Kidney (tissue), 14 donors: ENCODE data around the gene CACTIN. TPM values are rescaled to one million over a fixed set of nuclear protein-coding genes. Genes with fewer than 3 reads are reported as not detected.
"Not testable (repeated sequence)": the region's sequence is repeated elsewhere in the genome, so short reads cannot be mapped to it uniquely, and the experiment has no call there.

ENCODE experiments used
- DNase-seq, 5 donors: peaks; one replicate each; pipeline ENCODE4 v3.0.0-alpha.2; 2013 to 2020
- FAIRE-seq: peaks from 2 replicates; lab custom pipeline; 2012; peaks lifted over from hg19 to GRCh38; lab: Jason Lieb, UNC
- H3K27ac ChIP-seq, 2 donors: one replicate each; pipeline ENCODE4 v1.7.0; 2013; ENCODE audit warnings: low read depth in 2 of 2, low read length in 2 of 2, inconsistent platforms in 1 of 2
- H3K27me3 ChIP-seq: one replicate; pipeline ENCODE4 v1.7.1; 2013; ENCODE audit warnings: low read length, inconsistent platforms; ENCODE audit not compliant: control insufficient read depth, insufficient read depth
- H3K36me3 ChIP-seq, 3 donors: one replicate each; pipeline versions ENCODE4 v1.7.0 to v1.7.1; 2013; ENCODE audit warnings: low read length in 3 of 3, control low read depth in 1 of 3, inconsistent platforms in 1 of 3; ENCODE audit not compliant: insufficient read depth in 3 of 3, control insufficient read depth in 2 of 3
- H3K4me1 ChIP-seq, 3 donors: one replicate each; pipeline versions ENCODE4 v1.7.0 to v1.7.1; 2013; ENCODE audit warnings: low read length in 3 of 3, inconsistent platforms in 1 of 3, low read depth in 1 of 3; ENCODE audit not compliant: control insufficient read depth in 2 of 3, insufficient read depth in 2 of 3
- H3K4me3 ChIP-seq, 3 donors: one replicate each; pipeline versions ENCODE4 v1.7.0 to v1.8.1; 2013; ENCODE audit warnings: low read length in 3 of 3, control low read depth in 1 of 3, inconsistent platforms in 1 of 3
- H3K9ac ChIP-seq, 3 donors: one replicate each; pipeline versions ENCODE4 v1.7.0 to v1.7.1; 2013; ENCODE audit warnings: low read length in 3 of 3, control low read depth in 1 of 3, inconsistent platforms in 1 of 3
- H3K9me3 ChIP-seq, 3 donors: one replicate each; pipeline versions ENCODE4 v1.7.0 to v1.7.1; 2013; ENCODE audit warnings: low read length in 3 of 3, control low read depth in 1 of 3, inconsistent platforms in 1 of 3; ENCODE audit not compliant: control insufficient read depth in 2 of 3, insufficient read depth in 1 of 3
- CTCF ChIP-seq: IDR thresholded peaks from 3 replicates; pipeline ENCODE4 v1.5.1; 2012; ENCODE audit warnings: mild to moderate bottlenecking, moderate library complexity, borderline replicate concordance; ENCODE audit not compliant: insufficient read depth; ENCODE audit errors: extremely low read depth
- intact Hi-C: fragments of 100-400 bp; cut with DNase I; formaldehyde crosslinking; loops from one replicate; pipeline ENCODE4 v1.11.1; 2022
- polyA plus RNA-seq: library from polyadenylated mRNA; stranded (reverse); fragments of 350-450 nt; fragmentation: Illumina TruSeq; extraction: RNeasy Lipid Tissue Mini Kit (QIAGEN cat#74804); gene quantifications from one replicate; pipeline ENCODE4 v1.2.3, GENCODE V29; 2014; ENCODE audit warnings: low read depth, low replicate concordance; ENCODE audit not compliant: insufficient read depth
- total RNA-seq: library from RNA; stranded (reverse); fragmentation: NEBNext Ultra II Directional; extraction: Animal tissue kit (Norgen Biotek cat#: 25700); gene quantifications from one replicate; pipeline ENCODE4 v1.2.1, GENCODE V29; 2021
- donor health status: control.
- donor health status: control.
- donor health status: control.
- donor health status: control.
- donor health status: control.
- donor health status: DM: yes; HTN: yes; CAD: no.
- donor health status: Normal renal cell carcinoma (clear cell type).

The CACTIN gene
- total and polyA plus RNA-seq, 2 donors from 2014 or later, result 11.6 to 23.9 TPM

DNA sequence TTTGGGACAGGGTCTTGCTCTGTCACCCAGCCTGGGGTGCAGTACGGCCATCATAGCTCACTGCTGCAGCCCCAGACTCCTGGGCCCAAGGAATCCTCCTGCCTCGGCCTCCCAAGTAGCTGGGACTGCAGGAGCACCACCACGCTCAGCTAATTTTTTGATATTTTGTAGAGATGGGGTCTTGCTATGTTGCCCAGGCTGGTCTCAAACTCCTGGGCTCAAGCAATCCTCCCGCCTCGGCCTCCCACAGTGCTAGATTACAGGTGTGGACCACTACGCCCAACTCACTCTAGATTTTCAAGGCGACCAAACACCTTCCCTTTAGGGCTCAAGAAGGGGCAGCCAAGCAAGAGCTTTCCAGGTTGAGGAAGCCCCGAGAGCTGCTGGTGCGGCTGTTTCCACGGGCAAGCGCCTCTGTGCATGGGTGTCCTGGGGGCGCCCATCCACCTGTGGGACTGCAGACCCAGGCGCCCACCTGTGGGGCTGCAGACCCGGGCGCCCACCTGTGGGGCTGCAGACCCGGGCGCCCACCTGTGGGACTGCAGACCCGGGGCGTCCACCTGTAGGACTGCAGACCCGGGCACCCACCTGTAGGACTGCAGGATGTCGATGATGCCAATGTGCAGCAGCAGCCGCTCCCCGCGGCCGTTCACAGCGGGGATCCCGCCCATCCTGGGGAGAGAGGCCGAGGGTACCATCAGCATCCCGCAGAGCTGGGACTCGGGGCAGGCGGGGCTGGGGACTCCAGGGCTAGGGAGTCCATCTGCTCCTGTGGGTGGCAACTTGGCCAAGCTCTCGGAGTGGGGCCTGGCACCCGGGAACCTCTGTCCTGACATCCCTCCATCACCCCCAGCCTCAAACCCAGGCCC is 21.7 kb upstream of the CACTIN start:
- DNase-seq (no peak), FAIRE-seq (no peak)
- Histone ChIP-seq H3K27ac (no peak overlapping the region), H3K9me3 (no peaks in the 10 kb centered on the region), H3K36me3 (peaks cover 0 to 9% (median 3%) of the 10 kb centered on the region in 3 donors), H3K4me1 (no peaks in the 10 kb centered on the region), H3K9ac (no peak overlapping the region), H3K27me3 (no peaks in the 10 kb centered on the region), H3K4me3 (no peak overlapping the region)
- intact Hi-C loops, result no loop called here
- no peak for TF ChIP-seq CTCF

GRCh38 chr19:3647102-3647501 is 20.5 kb upstream of the CACTIN start:
- FAIRE-seq, H3K36me3 ChIP-seq, DNase-seq, intact Hi-C loops, H3K9ac ChIP-seq, H3K4me3 ChIP-seq, H3K27ac ChIP-seq, H3K27me3 ChIP-seq, H3K9me3 ChIP-seq, H3K4me1 ChIP-seq: not testable (repeated sequence)

GRCh38 chr19:3646336-3647092 is 19.9 kb upstream of the CACTIN start:
- FAIRE-seq (no peak), DNase-seq (no peak)
- Histone ChIP-seq H3K36me3 (peaks cover 0 to 3% (median 3%) of the 10 kb centered on the region in 3 donors), H3K27ac (no peak overlapping the region), H3K27me3 (no peaks in the 10 kb centered on the region), H3K4me3 (no peak overlapping the region), H3K9ac (no peak overlapping the region), H3K4me1 (no peaks in the 10 kb centered on the region), H3K9me3 (no peaks in the 10 kb centered on the region)
- no peak for TF ChIP-seq CTCF
- intact Hi-C loops, result no loop called here

DNA sequence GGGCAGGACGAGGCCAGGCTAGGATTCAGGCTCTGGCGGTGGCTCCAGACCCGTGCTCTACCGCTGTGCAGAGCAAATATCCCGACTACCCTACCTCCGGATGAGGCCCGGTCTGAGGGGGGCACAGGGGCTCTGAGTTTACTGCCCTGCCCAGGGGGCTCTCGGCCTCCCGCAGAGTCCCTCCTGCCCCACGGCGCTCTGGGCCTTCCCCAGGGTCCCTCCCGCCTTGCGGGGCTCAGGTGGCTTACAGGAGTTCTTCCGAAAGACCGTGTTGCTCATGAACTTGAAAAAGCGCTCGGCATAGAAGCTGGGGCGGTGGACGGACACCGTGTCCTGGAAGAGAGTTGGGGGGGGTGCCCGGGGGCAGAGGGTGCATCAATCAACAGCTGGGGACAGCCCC is 19.1 kb upstream of the CACTIN start:
- intact Hi-C loops, result no loop called here

More for the DNA sequence above, 19.1 kb upstream of the CACTIN start:
- Histone ChIP-seq H3K9me3 (no peaks in the 10 kb centered on the region), H3K4me3 (no peak overlapping the region), H3K4me1 (no peaks in the 10 kb centered on the region), H3K9ac (no peak overlapping the region), H3K27ac (no peak overlapping the region), H3K27me3 (no peaks in the 10 kb centered on the region), H3K36me3 (peaks cover 0 to 3% (median 3%) of the 10 kb centered on the region in 3 donors)
- no peak for TF ChIP-seq CTCF
- FAIRE-seq, result no peak
- DNase-seq, result no peak
